Pons (tissue), 1 donor: ENCODE data around the gene MAPKAPK2.
"Not testable (repeated sequence)": the region's sequence is repeated elsewhere in the genome, so short reads cannot be mapped to it uniquely, and the experiment has no call there.

ENCODE experiments used
- DNase-seq: peaks from one replicate; pipeline ENCODE4 v3.0.0-alpha.2; 2016; ENCODE audit warnings: low spot score

The MAPKAPK2 gene

DNA sequence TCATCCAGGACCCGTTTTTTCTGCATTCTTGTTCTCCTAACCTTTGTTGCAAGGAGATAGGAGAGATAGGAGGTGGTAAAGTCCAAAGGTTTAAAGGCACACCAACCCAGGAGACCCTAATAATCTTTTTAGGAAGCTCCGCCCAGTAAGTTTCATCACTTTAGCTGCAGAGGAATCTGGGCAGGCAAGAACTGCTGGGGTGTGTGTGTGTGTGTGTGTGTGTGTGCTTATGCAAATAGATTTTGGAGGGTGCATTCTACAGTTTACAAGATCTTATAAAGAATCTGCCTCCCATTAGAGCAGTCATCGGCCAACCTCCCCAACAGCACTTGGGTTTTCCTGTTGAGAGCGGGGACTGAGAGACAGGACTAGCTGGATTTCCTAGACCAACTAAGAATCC lies 91.5 kb downstream of the MAPKAPK2 start:
- DNase-seq, result no peak

DNA sequence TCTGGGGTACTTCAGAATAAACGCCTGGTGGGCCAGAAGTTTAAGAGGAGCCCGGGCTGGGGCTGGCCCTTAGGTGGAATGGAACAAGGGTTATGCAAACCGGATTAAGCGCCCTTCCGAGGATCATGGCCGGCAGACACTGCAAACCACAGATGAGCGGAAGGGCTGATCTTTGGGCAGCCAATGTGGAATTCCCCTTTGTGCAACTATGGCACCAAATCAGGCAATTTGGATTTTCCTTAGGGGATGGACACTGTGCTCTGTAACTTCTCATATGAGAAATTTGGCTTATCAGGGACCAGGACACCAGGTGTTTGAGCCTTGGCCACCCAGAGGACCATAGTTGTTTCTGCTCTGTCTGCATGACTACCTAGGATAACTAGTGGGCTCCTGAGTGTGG lies 93.3 kb downstream of the MAPKAPK2 start:
- DNase-seq, result no peak

DNA sequence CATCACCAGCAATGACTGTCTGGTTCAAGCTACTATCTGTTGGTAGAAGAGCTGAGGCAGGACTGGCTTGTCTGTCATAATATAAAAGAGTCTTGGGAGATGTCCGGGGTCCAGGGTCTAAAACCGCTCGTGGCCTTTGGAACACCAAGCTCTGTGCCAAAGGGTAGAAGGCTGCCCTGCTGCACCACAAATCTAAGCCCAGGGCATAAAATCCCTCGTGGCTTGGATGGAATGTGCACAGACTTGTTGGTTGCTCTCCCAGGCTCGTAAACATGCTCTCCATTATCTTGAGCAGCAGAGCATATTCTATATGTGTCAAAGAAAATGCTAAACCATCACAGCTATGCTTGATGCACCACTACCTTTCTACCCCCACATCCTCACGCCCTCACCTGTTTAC lies 94.2 kb downstream of the MAPKAPK2 start:
- DNase-seq, result not testable (repeated sequence)

DNA sequence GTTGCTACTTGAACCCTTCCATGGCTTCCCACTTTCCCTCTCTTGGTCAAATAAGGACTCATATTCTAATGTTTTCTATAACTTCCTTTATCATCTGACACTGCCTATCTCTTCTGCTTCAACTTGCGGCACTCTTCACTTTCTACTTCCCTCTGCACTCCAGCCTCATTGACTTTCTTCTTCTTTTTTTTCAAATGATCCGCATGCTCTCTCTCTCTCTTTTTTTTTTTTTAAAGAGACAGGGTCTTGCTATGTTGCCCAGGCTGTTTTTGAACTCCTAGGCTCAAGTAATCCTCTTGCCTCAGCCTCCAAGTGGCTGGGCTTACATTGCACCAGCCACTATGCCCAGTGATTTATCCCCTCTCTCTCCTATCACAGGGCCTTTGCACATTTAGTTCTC lies 94.9 kb downstream of the MAPKAPK2 start:
- no peak for DNase-seq

DNA sequence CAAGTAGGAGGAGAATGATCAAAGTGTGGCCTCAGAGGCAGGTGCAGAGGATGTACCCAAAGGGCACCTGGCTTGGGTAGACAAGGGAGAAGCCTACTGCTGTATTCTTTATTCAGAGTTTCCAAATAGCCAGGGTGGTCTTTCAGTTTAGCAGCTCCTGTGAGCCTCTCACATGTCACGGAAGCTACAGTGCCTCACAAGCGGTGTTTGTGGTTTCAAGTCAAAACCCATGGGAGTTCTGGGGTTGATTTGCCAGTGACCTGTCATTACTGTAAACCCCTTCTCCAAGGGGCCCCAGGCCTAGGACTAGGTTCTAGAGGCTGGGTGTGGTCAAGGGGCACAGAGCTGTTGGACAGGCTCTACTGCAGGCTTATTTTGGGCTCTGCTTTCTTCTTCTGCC lies 97.7 kb downstream of the MAPKAPK2 start:
- DNase-seq, result no peak

DNA sequence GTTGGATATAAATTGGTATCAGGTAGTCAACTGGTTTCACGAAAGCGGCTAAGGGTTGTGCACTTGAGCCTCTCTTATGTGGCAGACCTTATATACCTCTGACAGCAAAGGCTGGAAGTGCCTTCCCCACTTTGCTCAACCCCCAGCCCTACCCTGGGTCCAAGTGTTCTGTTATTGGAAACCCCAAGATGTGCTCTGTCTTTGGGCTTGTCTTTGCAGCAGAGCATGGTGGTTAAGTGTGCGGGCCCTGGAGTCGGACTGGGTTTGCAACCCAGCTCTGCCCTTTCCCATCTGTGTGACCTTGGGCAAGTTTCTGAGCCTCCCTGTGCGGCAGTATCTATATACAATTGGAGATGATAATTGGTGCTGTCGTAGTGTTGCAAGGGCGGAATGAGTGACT lies 98.8 kb downstream of the MAPKAPK2 start:
- DNase-seq, result no peak
